HepG2 (cell line): ENCODE measurements around the gene RBM45. TPM values are rescaled to one million over a fixed set of nuclear protein-coding genes. Genes with fewer than 3 reads are reported as not detected.

ENCODE experiments used
- DRAP1 ChIP-seq: IDR thresholded peaks from 2 replicates; pipeline ENCODE4 v1.6.1; 2016; ENCODE audit warnings: missing genetic modification reagents, missing compliant biosample characterization
- HBP1 ChIP-seq: IDR thresholded peaks from 2 replicates; pipeline ENCODE4 v1.6.1; 2016; ENCODE audit warnings: low read depth, control low read depth
- MAX ChIP-seq: IDR thresholded peaks from 2 replicates; pipeline ENCODE4 v1.6.1; 2012; ENCODE audit warnings: inconsistent platforms
- NCOA5 ChIP-seq: sonication (generic); formaldehyde crosslinking; IDR thresholded peaks from 2 replicates; pipeline ENCODE4 v1.4.0; 2020; ENCODE audit warnings: missing genetic modification reagents
- REXO4 ChIP-seq: sonication (generic); formaldehyde crosslinking; IDR thresholded peaks from 2 replicates; pipeline ENCODE4 v1.8.0; 2022; ENCODE audit warnings: missing genetic modification reagents, mild to moderate bottlenecking, borderline replicate concordance
- RNF219 ChIP-seq: sonication (generic); formaldehyde crosslinking; IDR thresholded peaks from 2 replicates; pipeline ENCODE4 v1.5.0; 2020; ENCODE audit warnings: mild to moderate bottlenecking, missing genetic modification reagents
- SETDB1 ChIP-seq: sonication (generic); formaldehyde crosslinking; IDR thresholded peaks from 2 replicates; pipeline ENCODE4 v1.5.1; 2020; ENCODE audit warnings: missing genetic modification reagents, mild to moderate bottlenecking, borderline replicate concordance
- SNRNP70 ChIP-seq: fragments of 200-400 bp; formaldehyde crosslinking; IDR thresholded peaks from 2 replicates; pipeline ENCODE4 v1.6.1; 2017; ENCODE audit warnings: mild to moderate bottlenecking, low read depth, low read length, moderate library complexity
- SUZ12 ChIP-seq: fragments of 150-350 bp; IDR thresholded peaks from 2 replicates; pipeline ENCODE4 v1.6.1; 2014; ENCODE audit warnings: low read depth, low read length
- TOE1 ChIP-seq: sonication (generic); formaldehyde crosslinking; IDR thresholded peaks from 2 replicates; pipeline ENCODE4 v1.4.0; 2020; ENCODE audit warnings: mild to moderate bottlenecking, missing genetic modification reagents
- ZBTB26 ChIP-seq: IDR thresholded peaks from 2 replicates; pipeline ENCODE4 v1.6.1; 2016; ENCODE audit warnings: missing compliant biosample characterization, missing genetic modification reagents, borderline replicate concordance
- ZFP91 ChIP-seq: sonication (generic); formaldehyde crosslinking; IDR thresholded peaks from 2 replicates; pipeline ENCODE4 v1.9.0; 2022; ENCODE audit warnings: missing genetic modification reagents, mild to moderate bottlenecking, borderline replicate concordance
- ZNF230 ChIP-seq: sonication (generic); formaldehyde crosslinking; IDR thresholded peaks from 2 replicates; pipeline ENCODE4 v1.4.0; 2020; ENCODE audit warnings: mild to moderate bottlenecking, missing genetic modification reagents
- ZNF530 ChIP-seq: sonication (generic); formaldehyde crosslinking; IDR thresholded peaks from 2 replicates; pipeline ENCODE4 v1.5.0; 2020; ENCODE audit warnings: low read depth, mild to moderate bottlenecking, missing genetic modification reagents
- ZNF547 ChIP-seq: sonication (generic); formaldehyde crosslinking; IDR thresholded peaks from 2 replicates; pipeline ENCODE4 v1.5.1; 2020; ENCODE audit warnings: mild to moderate bottlenecking, missing genetic modification reagents
- ZNF652 ChIP-seq: IDR thresholded peaks from 2 replicates; pipeline ENCODE4 v1.6.1; 2016; ENCODE audit warnings: low read depth, borderline replicate concordance
- ZNF740 ChIP-seq: sonication (generic); formaldehyde crosslinking; IDR thresholded peaks from 2 replicates; pipeline ENCODE4 v1.4.0; 2020; ENCODE audit warnings: missing genetic modification reagents
- ZNF746 ChIP-seq: sonication (generic); formaldehyde crosslinking; IDR thresholded peaks from 2 replicates; pipeline ENCODE4 v1.8.0; 2022; ENCODE audit warnings: mild to moderate bottlenecking, missing genetic modification reagents
- ZNF784 ChIP-seq: sonication (generic); formaldehyde crosslinking; IDR thresholded peaks from 2 replicates; pipeline ENCODE4 v1.5.1; 2020; ENCODE audit warnings: missing genetic modification reagents, mild to moderate bottlenecking, borderline replicate concordance
- polyA plus RNA-seq, 8 experiments: library from polyadenylated mRNA; depleted of rRNA in 3 of 8; stranded (reverse) in 7 of 8; unstranded in 1 of 8; fragments of >200 nt; fragmentation: Illumina TruSeq in 4 of 8; extraction: Trizol in 4 of 8; gene quantifications; 2 replicates each; pipeline versions ENCODE4 v1.2.1 to v1.2.3, GENCODE V29; 2011 to 2016; ENCODE audit warnings: low read depth in 4 of 8, missing spikeins in 1 of 8, mixed read lengths in 1 of 8; ENCODE audit not compliant: insufficient read depth in 1 of 8
- total RNA-seq, 5 experiments: library from RNA; depleted of rRNA; stranded (reverse); fragments of >200 nt; fragmentation: Illumina TruSeq; extraction: Trizol; gene quantifications; 2 replicates each; pipeline ENCODE4 v1.2.3, GENCODE V29; 2016; ENCODE audit warnings: low read depth in 1 of 5

Gene RBM45
- total and polyA plus RNA-seq, 2 of the 13 experiments (the other 11 are each of a cell fraction or from before 2014, with no cell fraction given) = 5.7 to 25.2 TPM

- TF ChIP-seq ZNF784 (CRISPR knock-in tag) = peak; percentile 94
- peak; percentile 81 for TF ChIP-seq HBP1 (CRISPR knock-in tag)
- TF ChIP-seq DRAP1 = peak; percentile 91
- peak; percentile 94 for TF ChIP-seq ZNF547 (CRISPR knock-in tag)
- no peak; the same call in 1 of the 2 replicates for TF ChIP-seq SETDB1 (CRISPR knock-in tag)
- TF ChIP-seq MAX = peak; percentile 83
- TF ChIP-seq ZNF530 (CRISPR knock-in tag) = no peak
- TF ChIP-seq ZNF740 (CRISPR knock-in tag) = no peak
- no peak for TF ChIP-seq NCOA5 (CRISPR knock-in tag)
- 0 out of 2 replicates have a peak, but pooled peaks have one; percentile 36 for TF ChIP-seq REXO4 (CRISPR knock-in tag)
- TF ChIP-seq TOE1 (CRISPR knock-in tag) = peak; percentile 75
- TF ChIP-seq SUZ12 = no peak
- TF ChIP-seq ZBTB26 (CRISPR knock-in tag) = peak; percentile 92; the same call in 1 of the 2 replicates
- no peak; the same call in 1 of the 2 replicates for TF ChIP-seq ZNF652 (CRISPR knock-in tag)
- TF ChIP-seq SNRNP70 = no peak
- TF ChIP-seq ZNF746 (CRISPR knock-in tag) = peak; percentile 47; the same call in 1 of the 2 replicates
- TF ChIP-seq ZFP91 (CRISPR knock-in tag) = peak; percentile 97
- peak; percentile 97 for TF ChIP-seq ZNF230
- TF ChIP-seq RNF219 (CRISPR knock-in tag) = no peak; the same call in 1 of the 2 replicates
Measured at GRCh38 chr2:178112202-178113152, at the start of gene RBM45 (continued).
